ENCODE results near the gene PPP1R3G. TPM values are rescaled to one million over a fixed set of nuclear protein-coding genes. Genes with fewer than 3 reads are reported as not detected.

PPP1R3G gene
- total and polyA plus RNA-seq, 2 of the 13 experiments (the other 11 are each of a cell fraction or from before 2014, with no cell fraction given): 1.2 to 1.3 TPM

DNA sequence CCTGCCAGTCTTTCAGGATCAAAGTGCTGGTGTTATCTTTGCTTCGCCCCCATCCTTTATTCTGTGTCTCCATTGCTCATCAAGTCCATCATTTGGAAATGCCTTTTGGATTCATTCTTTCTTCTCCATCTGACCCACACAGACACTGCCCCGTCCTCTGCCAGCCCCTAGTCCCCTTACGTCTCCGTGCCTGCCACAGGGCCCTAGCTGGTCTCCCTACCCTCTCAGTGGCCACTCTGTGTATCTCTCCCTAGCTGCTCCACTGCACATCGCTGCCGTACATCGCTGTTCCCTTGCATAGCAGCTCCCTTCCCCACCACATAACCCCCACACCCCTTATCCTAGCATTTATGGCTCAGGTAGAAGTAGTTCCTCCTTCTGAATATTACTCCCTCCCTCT, 15.7 kb downstream of the PPP1R3G start (continued):
- TF ChIP-seq, protein P1, sequence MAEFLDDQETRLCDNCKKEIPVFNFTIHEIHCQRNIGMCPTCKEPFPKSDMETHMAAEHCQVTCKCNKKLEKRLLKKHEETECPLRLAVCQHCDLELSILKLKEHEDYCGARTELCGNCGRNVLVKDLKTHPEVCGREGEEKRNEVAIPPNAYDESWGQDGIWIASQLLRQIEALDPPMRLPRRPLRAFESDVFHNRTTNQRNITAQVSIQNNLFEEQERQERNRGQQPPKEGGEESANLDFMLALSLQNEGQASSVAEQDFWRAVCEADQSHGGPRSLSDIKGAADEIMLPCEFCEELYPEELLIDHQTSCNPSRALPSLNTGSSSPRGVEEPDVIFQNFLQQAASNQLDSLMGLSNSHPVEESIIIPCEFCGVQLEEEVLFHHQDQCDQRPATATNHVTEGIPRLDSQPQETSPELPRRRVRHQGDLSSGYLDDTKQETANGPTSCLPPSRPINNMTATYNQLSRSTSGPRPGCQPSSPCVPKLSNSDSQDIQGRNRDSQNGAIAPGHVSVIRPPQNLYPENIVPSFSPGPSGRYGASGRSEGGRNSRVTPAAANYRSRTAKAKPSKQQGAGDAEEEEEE (CRISPR knock-in tag; IDR thresholded peaks at IDR 0.05; ENCODE audit: borderline replicate concordance): no peak
- TF ChIP-seq RXRB (CRISPR knock-in tag; IDR thresholded peaks at IDR 0.05; ENCODE audit: borderline replicate concordance): no peak
- TF ChIP-seq, protein P2, sequence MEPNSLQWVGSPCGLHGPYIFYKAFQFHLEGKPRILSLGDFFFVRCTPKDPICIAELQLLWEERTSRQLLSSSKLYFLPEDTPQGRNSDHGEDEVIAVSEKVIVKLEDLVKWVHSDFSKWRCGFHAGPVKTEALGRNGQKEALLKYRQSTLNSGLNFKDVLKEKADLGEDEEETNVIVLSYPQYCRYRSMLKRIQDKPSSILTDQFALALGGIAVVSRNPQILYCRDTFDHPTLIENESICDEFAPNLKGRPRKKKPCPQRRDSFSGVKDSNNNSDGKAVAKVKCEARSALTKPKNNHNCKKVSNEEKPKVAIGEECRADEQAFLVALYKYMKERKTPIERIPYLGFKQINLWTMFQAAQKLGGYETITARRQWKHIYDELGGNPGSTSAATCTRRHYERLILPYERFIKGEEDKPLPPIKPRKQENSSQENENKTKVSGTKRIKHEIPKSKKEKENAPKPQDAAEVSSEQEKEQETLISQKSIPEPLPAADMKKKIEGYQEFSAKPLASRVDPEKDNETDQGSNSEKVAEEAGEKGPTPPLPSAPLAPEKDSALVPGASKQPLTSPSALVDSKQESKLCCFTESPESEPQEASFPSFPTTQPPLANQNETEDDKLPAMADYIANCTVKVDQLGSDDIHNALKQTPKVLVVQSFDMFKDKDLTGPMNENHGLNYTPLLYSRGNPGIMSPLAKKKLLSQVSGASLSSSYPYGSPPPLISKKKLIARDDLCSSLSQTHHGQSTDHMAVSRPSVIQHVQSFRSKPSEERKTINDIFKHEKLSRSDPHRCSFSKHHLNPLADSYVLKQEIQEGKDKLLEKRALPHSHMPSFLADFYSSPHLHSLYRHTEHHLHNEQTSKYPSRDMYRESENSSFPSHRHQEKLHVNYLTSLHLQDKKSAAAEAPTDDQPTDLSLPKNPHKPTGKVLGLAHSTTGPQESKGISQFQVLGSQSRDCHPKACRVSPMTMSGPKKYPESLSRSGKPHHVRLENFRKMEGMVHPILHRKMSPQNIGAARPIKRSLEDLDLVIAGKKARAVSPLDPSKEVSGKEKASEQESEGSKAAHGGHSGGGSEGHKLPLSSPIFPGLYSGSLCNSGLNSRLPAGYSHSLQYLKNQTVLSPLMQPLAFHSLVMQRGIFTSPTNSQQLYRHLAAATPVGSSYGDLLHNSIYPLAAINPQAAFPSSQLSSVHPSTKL (CRISPR knock-in tag; IDR thresholded peaks at IDR 0.05): no peak
- TF ChIP-seq, protein P3, sequence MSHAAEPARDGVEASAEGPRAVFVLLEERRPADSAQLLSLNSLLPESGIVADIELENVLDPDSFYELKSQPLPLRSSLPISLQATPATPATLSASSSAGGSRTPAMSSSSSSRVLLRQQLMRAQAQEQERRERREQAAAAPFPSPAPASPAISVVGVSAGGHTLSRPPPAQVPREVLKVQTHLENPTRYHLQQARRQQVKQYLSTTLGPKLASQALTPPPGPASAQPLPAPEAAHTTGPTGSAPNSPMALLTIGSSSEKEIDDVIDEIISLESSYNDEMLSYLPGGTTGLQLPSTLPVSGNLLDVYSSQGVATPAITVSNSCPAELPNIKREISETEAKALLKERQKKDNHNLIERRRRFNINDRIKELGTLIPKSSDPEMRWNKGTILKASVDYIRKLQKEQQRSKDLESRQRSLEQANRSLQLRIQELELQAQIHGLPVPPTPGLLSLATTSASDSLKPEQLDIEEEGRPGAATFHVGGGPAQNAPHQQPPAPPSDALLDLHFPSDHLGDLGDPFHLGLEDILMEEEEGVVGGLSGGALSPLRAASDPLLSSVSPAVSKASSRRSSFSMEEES (CRISPR knock-in tag; IDR thresholded peaks at IDR 0.05): no peak
- no peak for TF ChIP-seq ZNF660 (CRISPR knock-in tag; IDR thresholded peaks at IDR 0.05; ENCODE audit: borderline replicate concordance, low read depth)
- no peak for TF ChIP-seq TCF12 (IDR thresholded peaks at IDR 0.05)
- TF ChIP-seq TCF12 (CRISPR knock-in tag; IDR thresholded peaks at IDR 0.05): no peak
- no peak for TF ChIP-seq SMYD3 (CRISPR knock-in tag; IDR thresholded peaks at IDR 0.05)
- TF ChIP-seq SP4 (CRISPR knock-in tag; IDR thresholded peaks at IDR 0.05): no peak
- TF ChIP-seq CHCHD3 (CRISPR knock-in tag; IDR thresholded peaks at IDR 0.05): no peak
